HepG2 (cell line): ENCODE measurements around the gene NFATC3. TPM values are rescaled to one million over a fixed set of nuclear protein-coding genes. Genes with fewer than 3 reads are reported as not detected.

Source experiments
- CEBPG ChIP-seq: IDR thresholded peaks from 2 replicates; pipeline ENCODE4 v1.6.1; 2016
- ETV5 ChIP-seq: IDR thresholded peaks from 2 replicates; pipeline ENCODE4 v1.6.1; 2018; ENCODE audit warnings: missing biosample characterization, missing genetic modification reagents, inconsistent platforms, borderline replicate concordance
- EZH2 ChIP-seq: conservative IDR thresholded peaks from 2 replicates; pipeline ENCODE4 v1.6.1; 2012; ENCODE audit warnings: mild to moderate bottlenecking, low read depth, low read length, moderate library complexity
- HDAC1 ChIP-seq: sonication (generic); formaldehyde crosslinking; IDR thresholded peaks from 2 replicates; pipeline ENCODE4 v1.5.1; 2020; ENCODE audit warnings: mild to moderate bottlenecking, missing genetic modification reagents
- HIVEP1 ChIP-seq: sonication (generic); formaldehyde crosslinking; IDR thresholded peaks from 2 replicates; pipeline ENCODE4 v1.4.0; 2020; ENCODE audit warnings: mild to moderate bottlenecking, missing genetic modification reagents
- NFIB ChIP-seq: sonication (generic); formaldehyde crosslinking; IDR thresholded peaks from 2 replicates; pipeline ENCODE4 v1.9.0; 2021; ENCODE audit warnings: missing genetic modification reagents, mild to moderate bottlenecking, borderline replicate concordance
- NFKBIZ ChIP-seq: IDR thresholded peaks from 2 replicates; pipeline ENCODE4 v1.6.1; 2018; ENCODE audit warnings: missing genetic modification reagents, missing compliant biosample characterization
- SAP130 ChIP-seq: IDR thresholded peaks from 2 replicates; pipeline ENCODE4 v1.6.1; 2016; ENCODE audit warnings: low read depth
- U2AF1 ChIP-seq: fragments of 200-400 bp; formaldehyde crosslinking; optimal IDR thresholded peaks from 2 replicates; pipeline ENCODE3; 2017; ENCODE audit warnings: mild to moderate bottlenecking, low read depth, low read length
- ZNF296 ChIP-seq: sonication (generic); formaldehyde crosslinking; conservative IDR thresholded peaks from 2 replicates; pipeline ENCODE4 v1.5.0; 2020; ENCODE audit warnings: mild to moderate bottlenecking, missing genetic modification reagents
- ZNF709 ChIP-seq: sonication (generic); formaldehyde crosslinking; IDR thresholded peaks from 2 replicates; pipeline ENCODE4 v1.5.0; 2020; ENCODE audit warnings: mild to moderate bottlenecking, missing genetic modification reagents
- ZNF766 ChIP-seq: sonication (generic); formaldehyde crosslinking; IDR thresholded peaks from 2 replicates; pipeline ENCODE4 v1.5.0; 2020; ENCODE audit warnings: missing genetic modification reagents, borderline replicate concordance
- ZNF773 ChIP-seq: sonication (generic); formaldehyde crosslinking; IDR thresholded peaks from 2 replicates; pipeline ENCODE4 v1.4.0; 2020; ENCODE audit warnings: missing genetic modification reagents, borderline replicate concordance
- polyA plus RNA-seq, 8 experiments: library from polyadenylated mRNA; depleted of rRNA in 3 of 8; stranded (reverse) in 7 of 8; unstranded in 1 of 8; fragments of >200 nt; fragmentation: Illumina TruSeq in 4 of 8; extraction: Trizol in 4 of 8; gene quantifications; 2 replicates each; pipeline versions ENCODE4 v1.2.1 to v1.2.3, GENCODE V29; 2011 to 2016; ENCODE audit warnings: low read depth in 4 of 8, missing spikeins in 1 of 8, mixed read lengths in 1 of 8; ENCODE audit not compliant: insufficient read depth in 1 of 8
- total RNA-seq, 5 experiments: library from RNA; depleted of rRNA; stranded (reverse); fragments of >200 nt; fragmentation: Illumina TruSeq; extraction: Trizol; gene quantifications; 2 replicates each; pipeline ENCODE4 v1.2.3, GENCODE V29; 2016; ENCODE audit warnings: low read depth in 1 of 5
- TF ChIP-seq, protein P1 (sequence below): sonication (generic); formaldehyde crosslinking; IDR thresholded peaks from 2 replicates; pipeline ENCODE4 v1.4.0; 2020; ENCODE audit warnings: missing genetic modification reagents
- TF ChIP-seq, protein P2 (sequence below): sonication (generic); formaldehyde crosslinking; IDR thresholded peaks from 2 replicates; pipeline ENCODE4 v1.5.1; 2020; ENCODE audit warnings: mild to moderate bottlenecking, moderate library complexity, missing genetic modification reagents

The NFATC3 gene
- total and polyA plus RNA-seq, 2 of the 13 experiments (the other 11 are each of a cell fraction or from before 2014, with no cell fraction given), result 52.6 to 62.7 TPM

- TF ChIP-seq U2AF1, result no peak
- no peak for TF ChIP-seq EZH2
- no peak for TF ChIP-seq HIVEP1 (CRISPR knock-in tag)
- TF ChIP-seq HDAC1 (CRISPR knock-in tag), result no peak
- TF ChIP-seq, protein P1, sequence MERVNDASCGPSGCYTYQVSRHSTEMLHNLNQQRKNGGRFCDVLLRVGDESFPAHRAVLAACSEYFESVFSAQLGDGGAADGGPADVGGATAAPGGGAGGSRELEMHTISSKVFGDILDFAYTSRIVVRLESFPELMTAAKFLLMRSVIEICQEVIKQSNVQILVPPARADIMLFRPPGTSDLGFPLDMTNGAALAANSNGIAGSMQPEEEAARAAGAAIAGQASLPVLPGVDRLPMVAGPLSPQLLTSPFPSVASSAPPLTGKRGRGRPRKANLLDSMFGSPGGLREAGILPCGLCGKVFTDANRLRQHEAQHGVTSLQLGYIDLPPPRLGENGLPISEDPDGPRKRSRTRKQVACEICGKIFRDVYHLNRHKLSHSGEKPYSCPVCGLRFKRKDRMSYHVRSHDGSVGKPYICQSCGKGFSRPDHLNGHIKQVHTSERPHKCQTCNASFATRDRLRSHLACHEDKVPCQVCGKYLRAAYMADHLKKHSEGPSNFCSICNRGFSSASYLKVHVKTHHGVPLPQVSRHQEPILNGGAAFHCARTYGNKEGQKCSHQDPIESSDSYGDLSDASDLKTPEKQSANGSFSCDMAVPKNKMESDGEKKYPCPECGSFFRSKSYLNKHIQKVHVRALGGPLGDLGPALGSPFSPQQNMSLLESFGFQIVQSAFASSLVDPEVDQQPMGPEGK (CRISPR knock-in tag), result no peak
- TF ChIP-seq ZNF709, result no peak
- no peak for TF ChIP-seq SAP130 (CRISPR knock-in tag)
- TF ChIP-seq NFKBIZ (CRISPR knock-in tag), result no peak
- no peak for TF ChIP-seq NFIB
- no peak for TF ChIP-seq ZNF296 (CRISPR knock-in tag)
- no peak for TF ChIP-seq CEBPG (CRISPR knock-in tag)
- TF ChIP-seq, protein P2, sequence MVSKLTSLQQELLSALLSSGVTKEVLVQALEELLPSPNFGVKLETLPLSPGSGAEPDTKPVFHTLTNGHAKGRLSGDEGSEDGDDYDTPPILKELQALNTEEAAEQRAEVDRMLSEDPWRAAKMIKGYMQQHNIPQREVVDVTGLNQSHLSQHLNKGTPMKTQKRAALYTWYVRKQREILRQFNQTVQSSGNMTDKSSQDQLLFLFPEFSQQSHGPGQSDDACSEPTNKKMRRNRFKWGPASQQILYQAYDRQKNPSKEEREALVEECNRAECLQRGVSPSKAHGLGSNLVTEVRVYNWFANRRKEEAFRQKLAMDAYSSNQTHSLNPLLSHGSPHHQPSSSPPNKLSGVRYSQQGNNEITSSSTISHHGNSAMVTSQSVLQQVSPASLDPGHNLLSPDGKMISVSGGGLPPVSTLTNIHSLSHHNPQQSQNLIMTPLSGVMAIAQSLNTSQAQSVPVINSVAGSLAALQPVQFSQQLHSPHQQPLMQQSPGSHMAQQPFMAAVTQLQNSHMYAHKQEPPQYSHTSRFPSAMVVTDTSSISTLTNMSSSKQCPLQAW (CRISPR knock-in tag), result no peak
- TF ChIP-seq ETV5, result no peak
- TF ChIP-seq ZNF766 (CRISPR knock-in tag), result no peak
- no peak for TF ChIP-seq ZNF773
These were observed 162.8 kb downstream of the NFATC3 start (continued) for GRCh38 chr16:68247932-68248331.
